K562 (cell line): ENCODE measurements around the gene MYH9. TPM values are rescaled to one million over a fixed set of nuclear protein-coding genes. Genes with fewer than 3 reads are reported as not detected.

Experiments
- ATAC-seq: fragments of 200-7000 bp; cut with Tn5 transposase; 3 replicates; pipeline ENCODE4 v1.9.1; 2020; ENCODE audit warnings: moderate library complexity
- BruUV-seq: library from RNA; stranded (reverse); fragments of 400-500 nt; replicated peaks from 2 replicates; lab custom pipeline; 2021; lab: Mats Ljungman, UMichigan
- CTCF ChIA-PET: fragments of 300-600 bp; formaldehyde crosslinking; extraction: SDS; loops from one replicate; lab custom pipeline; 2021; ENCODE audit warnings: low intra/inter-chr PET ratio; lab: Yijun Ruan, JAX
- POLR2A ChIA-PET: fragments of 300-600, 350-650 bp; sonication (Branson Sonifier 250); formaldehyde crosslinking; extraction: SDS; loops from one replicate; lab custom pipeline; 2021; ENCODE audit warnings: antibody characterized with exemption, inconsistent platforms; lab: Yijun Ruan, JAX
- DNase-seq, 4 experiments: peaks; one replicate each; pipeline versions ENCODE4 v3.0.0 to v3.0.0-alpha.2; 2011 to 2018; ENCODE audit warnings: low spot score in 3 of 4, mixed read lengths in 3 of 4; ENCODE audit errors: extremely low read depth in 1 of 4
- FAIRE-seq: peaks from 2 replicates; lab custom pipeline; 2011; peaks lifted over from hg19 to GRCh38; lab: Jason Lieb, UNC
- H2AFZ ChIP-seq: 2 replicates; pipeline ENCODE4 v1.6.0; 2011; ENCODE audit warnings: low read depth, low read length, control low read depth, inconsistent platforms
- H3K27ac ChIP-seq: fragments of 200-600 bp; 3 replicates; pipeline ENCODE4 v1.8.0; 2011; ENCODE audit warnings: low read depth, mild to moderate bottlenecking, control low read depth, inconsistent platforms, low read length, moderate library complexity, mixed read lengths; ENCODE audit errors: extremely low read depth
- H3K27me3 ChIP-seq, 2 experiments: fragments of 300-600 bp in 1 of 2; 2 replicates in 1 of 2; 3 replicates in 1 of 2; pipeline versions ENCODE4 v1.6.0 to v1.8.0; 2011; ENCODE audit warnings: inconsistent platforms in 2 of 2, low read length in 2 of 2, mild to moderate bottlenecking in 1 of 2, mixed read lengths in 1 of 2, moderate library complexity in 1 of 2; ENCODE audit not compliant: control insufficient read depth in 2 of 2, insufficient read depth in 2 of 2
- H3K36me3 ChIP-seq: fragments of 300-600 bp; 3 replicates; pipeline ENCODE4 v1.8.0; 2011; ENCODE audit warnings: mild to moderate bottlenecking, low read length, inconsistent platforms; ENCODE audit not compliant: control insufficient read depth, insufficient read depth
- H3K4me1 ChIP-seq, 2 experiments: fragments of 200-600 bp in 1 of 2; replicated peaks in 1 of 2; 2 replicates in 1 of 2; 3 replicates in 1 of 2; pipeline versions ENCODE4 v1.5.1 to v1.8.0; 2011; ENCODE audit warnings: inconsistent platforms in 2 of 2, low read length in 2 of 2, mild to moderate bottlenecking in 1 of 2, mixed read lengths in 1 of 2, moderate library complexity in 1 of 2; ENCODE audit not compliant: control insufficient read depth in 2 of 2, insufficient read depth in 2 of 2
- H3K4me2 ChIP-seq: 2 replicates; pipeline ENCODE4 v1.6.1; 2011; ENCODE audit warnings: low read length, control low read depth, inconsistent platforms, mixed read lengths; ENCODE audit not compliant: insufficient read depth
- H3K4me3 ChIP-seq: fragments of 200-600 bp; sonication (generic), shearing (Covaris generic); 2 replicates; pipeline ENCODE4 v1.5.1; 2016; ENCODE audit warnings: control low read depth, inconsistent platforms
- H3K79me2 ChIP-seq: fragments of 200-600 bp; 3 replicates; pipeline ENCODE4 v1.8.0; 2011; ENCODE audit warnings: low read length, inconsistent platforms; ENCODE audit not compliant: control insufficient read depth, insufficient read depth
- H3K9ac ChIP-seq, 2 experiments: 2 replicates each; pipeline versions ENCODE4 v1.6.0 to v1.6.1; 2011; ENCODE audit warnings: low read depth in 2 of 2, low read length in 2 of 2, control low read depth in 1 of 2, inconsistent platforms in 1 of 2, mild to moderate bottlenecking in 1 of 2, mixed read lengths in 1 of 2; ENCODE audit not compliant: insufficient read depth in 1 of 2
- H3K9me1 ChIP-seq: one replicate; pipeline ENCODE4 v1.6.0; 2011; ENCODE audit warnings: inconsistent platforms, mild to moderate bottlenecking, low read length, moderate library complexity; ENCODE audit not compliant: control insufficient read depth, insufficient read depth
- H3K9me3 ChIP-seq: replicated peaks from 2 replicates; pipeline ENCODE4 v1.5.1; 2011; ENCODE audit warnings: low read depth, low read length, inconsistent platforms; ENCODE audit not compliant: control insufficient read depth, insufficient read depth
- H4K20me1 ChIP-seq: replicated peaks from 2 replicates; pipeline ENCODE4 v1.6.1; 2011; ENCODE audit warnings: low read length, inconsistent platforms, mixed read lengths; ENCODE audit not compliant: control insufficient read depth, insufficient read depth
- CUX1 ChIP-seq: fragments of 200-800 bp; sonication (Bioruptor generic); IDR thresholded peaks from 2 replicates; pipeline ENCODE4 v1.6.1; 2016; ENCODE audit warnings: missing genetic modification characterization, missing compliant biosample characterization
- EGR1 ChIP-seq: fragments of 450-650 bp; conservative IDR thresholded peaks from 2 replicates; pipeline ENCODE4 v1.6.1; 2017; ENCODE audit warnings: mild to moderate bottlenecking
- ILF3 ChIP-seq: fragments of 450-650 bp; IDR thresholded peaks from 2 replicates; pipeline ENCODE4 v1.6.1; 2018; ENCODE audit warnings: antibody characterized with exemption, mild to moderate bottlenecking, moderate library complexity, borderline replicate concordance
- MECOM ChIP-seq: fragments of 250-450 bp; sonication (Bioruptor Pico); IDR thresholded peaks from 2 replicates; pipeline ENCODE4 v1.8.0; 2022; ENCODE audit warnings: inconsistent platforms
- NFE2 ChIP-seq: IDR thresholded peaks from 2 replicates; pipeline ENCODE4 v1.6.1; 2014; ENCODE audit warnings: antibody characterized with exemption, low read depth
- NFIC ChIP-seq: fragments of 450-650 bp; IDR thresholded peaks from 2 replicates; pipeline ENCODE4 v1.6.1; 2017; ENCODE audit warnings: mild to moderate bottlenecking, inconsistent platforms
- SLC30A9 ChIP-seq: fragments of 250-450 bp; sonication (Bioruptor Pico); IDR thresholded peaks from 2 replicates; pipeline ENCODE4 v1.8.0; 2022; ENCODE audit warnings: mild to moderate bottlenecking, moderate library complexity
- ZNF316 ChIP-seq: fragments of 450-650 bp; IDR thresholded peaks from 2 replicates; pipeline ENCODE4 v1.6.1; 2016
- ZNF592 ChIP-seq: fragments of 450-650 bp; IDR thresholded peaks from 2 replicates; pipeline ENCODE4 v1.6.1; 2017; ENCODE audit warnings: antibody characterized with exemption, mild to moderate bottlenecking
- ZNF655 ChIP-seq: fragments of 250-450 bp; sonication (Bioruptor Pico); IDR thresholded peaks from 2 replicates; pipeline ENCODE4 v1.5.0; 2021
- WGBS: fragments of 100-300 bp; shearing (Covaris generic); methylation state at CpG from one replicate; pipeline ENCODE4 v1.1.6; 2016; ENCODE audit warnings: low coverage, mixed read lengths; ENCODE audit not compliant: insufficient coverage; ENCODE audit errors: missing lambda C conversion rate; 5-methylcytosine and 5-hydroxymethylcytosine counted together
- in situ Hi-C: fragments of 300-500 bp; cut with MboI; formaldehyde crosslinking; loops from 4 replicates; pipeline ENCODE4 v1.15.0; 2018; ENCODE audit warnings: inconsistent platforms, mixed read lengths
- intact Hi-C: fragments of 100-400 bp; cut with micrococcal nuclease; formaldehyde crosslinking; loops from 2 replicates; pipeline ENCODE4 v1.14.2; 2022
- polyA plus RNA-seq, 8 experiments: library from polyadenylated mRNA; depleted of rRNA in 4 of 8; stranded (reverse) in 5 of 8; unstranded in 3 of 8; fragments of >200 nt; fragmentation: Nextera tagmentation in 2 of 8; fragmentation: Illumina TruSeq in 1 of 8; extraction: Ambion mirVana in 2 of 8; extraction: Trizol in 1 of 8; gene quantifications; 2 replicates each; pipeline versions ENCODE4 v1.2.1 to v1.2.3, GENCODE V29; 2011 to 2014; ENCODE audit warnings: inconsistent platforms in 1 of 8, missing spikeins in 1 of 8
- total RNA-seq, 7 experiments: library from RNA; depleted of rRNA in 6 of 7; stranded (reverse); fragments of >200 nt in 6 of 7; fragmentation: Illumina TruSeq in 2 of 7; extraction: Trizol in 2 of 7; gene quantifications; 2 replicates each; pipeline versions ENCODE4 v1.2.1 to v1.2.3, GENCODE V29; 2011 to 2021; ENCODE audit warnings: low replicate concordance in 1 of 7

MYH9 gene
- total and polyA plus RNA-seq, 9 of the 15 experiments (the other 6 are each of a cell fraction or from before 2014, with no cell fraction given): 0.71 to 111 (median 24.6) TPM

- no TSS peak for BruUV-seq
- Histone ChIP-seq H3K36me3 (peaks cover 10% of the 10 kb centered on the region; the same call in 1 of the 3 replicates), H3K4me2 (peak overlapping the region; percentile 69), H3K4me3 (peak overlapping the region; percentile 36), H3K27me3 (no peaks in the 10 kb centered on the region), H3K9me3 (peaks cover 3% of the 10 kb centered on the region; the same call in 1 of the 2 replicates), H3K9me1 (no peaks in the 10 kb centered on the region), H3K4me1 (peaks cover 29 to 38% of the 10 kb centered on the region in 2 experiments), H3K79me2 (peaks cover 25% of the 10 kb centered on the region), H4K20me1 (no peaks in the 10 kb centered on the region), H3K27ac (peak overlapping the region; percentile 61), H3K9ac (peak overlapping the region; percentile 46 to 86), H2AFZ (peak overlapping the region; percentile 79; the same call in 1 of the 2 replicates)
- CTCF ChIA-PET: no interaction called here
- intact Hi-C loops: no loop called here
- DNase-seq (peak in 2 of 4 experiments; percentile 20 to 57), FAIRE-seq (peak; percentile 76), ATAC-seq (peak; percentile 4; the same call in 2 of the 3 replicates)
- POLR2A ChIA-PET: interaction anchor here (1.1 to 3.5 kb wide), 4 partner anchors 15 to 36 kb away, joined by 3 to 15 read pairs (median 4); partner anchors contain the start of gene APOL2
- in situ Hi-C loops: no loop called here
- 8% methylated on average over 7 of the region's 7 CpGs for WGBS
- peak; percentile 15; the same call in 1 of the 2 replicates for TF ChIP-seq ZNF592
- peak; percentile 65 for TF ChIP-seq EGR1
- TF ChIP-seq MECOM (CRISPR knock-in tag): no peak
- TF ChIP-seq ILF3: no peak
- no peak for TF ChIP-seq ZNF316
- TF ChIP-seq ZNF655 (CRISPR knock-in tag): no peak
- TF ChIP-seq NFIC: peak; percentile 28
- TF ChIP-seq CUX1: no peak
- TF ChIP-seq SLC30A9 (CRISPR knock-in tag): no peak
- peak; percentile 9; the same call in 1 of the 2 replicates for TF ChIP-seq NFE2
These were observed 134.0 kb downstream of the MYH9 start for GRCh38 chr22:36253523-36254490.
